WTC11 (cell line): ENCODE data around the gene PET100. TPM values are rescaled to one million over a fixed set of nuclear protein-coding genes. Genes with fewer than 3 reads are reported as not detected.

Experiments
- ATAC-seq: fragments of 200-7000 bp; cut with Tn5 transposase; 2 replicates; pipeline ENCODE4 v1.10.0; 2021; ENCODE audit warnings: mild to moderate bottlenecking, moderate library complexity
- CTCF ChIA-PET: fragments of 300-600 bp; sonication (Branson Sonifier 250); formaldehyde crosslinking; loops from one replicate; lab custom pipeline; 2021; ENCODE audit warnings: antibody characterized with exemption; lab: Charles Lee
- POLR2A ChIA-PET: fragments of 350-600 bp; sonication (Branson Sonifier 250); formaldehyde crosslinking; loops from one replicate; lab custom pipeline; 2021; ENCODE audit warnings: antibody characterized with exemption; lab: Charles Lee
- DNase-seq: peaks from one replicate; pipeline ENCODE4 v3.0.0; 2021; ENCODE audit warnings: low spot score
- H3K27ac Mint-ChIP-seq: 2 replicates; pipeline ENCODE4 v1.8.0; 2021; ENCODE audit warnings: mixed read lengths
- H3K27me3 Mint-ChIP-seq: 2 replicates; pipeline ENCODE4 v1.8.0; 2021; ENCODE audit warnings: low read depth, mild to moderate bottlenecking, moderate library complexity, mixed read lengths
- H3K36me3 Mint-ChIP-seq: 2 replicates; pipeline ENCODE4 v1.8.0; 2021; ENCODE audit warnings: mixed read lengths
- H3K4me1 Mint-ChIP-seq: 2 replicates; pipeline ENCODE4 v1.8.0; 2022; ENCODE audit warnings: mixed read lengths
- H3K4me3 Mint-ChIP-seq: 2 replicates; pipeline ENCODE4 v1.8.0; 2021; ENCODE audit warnings: mild to moderate bottlenecking, moderate library complexity, mixed read lengths
- H3K9me3 Mint-ChIP-seq: 2 replicates; pipeline ENCODE4 v1.8.0; 2021; ENCODE audit warnings: mixed read lengths
- AFF4 ChIP-seq: sonication (generic); formaldehyde crosslinking; IDR thresholded peaks from 2 replicates; pipeline ENCODE4 v1.8.1; 2023; ENCODE audit warnings: mild to moderate bottlenecking, missing genetic modification reagents, borderline replicate concordance
- ATF2 ChIP-seq: sonication (generic); formaldehyde crosslinking; IDR thresholded peaks from 2 replicates; pipeline ENCODE4 v1.8.1; 2022; ENCODE audit warnings: low read depth, missing genetic modification reagents, borderline replicate concordance
- CREB1 ChIP-seq: sonication (generic); formaldehyde crosslinking; IDR thresholded peaks from 2 replicates; pipeline ENCODE4 v1.8.0; 2023; ENCODE audit warnings: mild to moderate bottlenecking, missing genetic modification reagents
- CTCF ChIP-seq: fragments of 200-600 bp; IDR thresholded peaks from 2 replicates; pipeline ENCODE4 v1.8.0; 2022; ENCODE audit warnings: antibody characterized with exemption
- ESRRA ChIP-seq: sonication (generic); formaldehyde crosslinking; IDR thresholded peaks from 2 replicates; pipeline ENCODE4 v1.8.1; 2022; ENCODE audit warnings: mild to moderate bottlenecking, missing genetic modification reagents, borderline replicate concordance
- FOXK1 ChIP-seq: sonication (generic); formaldehyde crosslinking; IDR thresholded peaks from 2 replicates; pipeline ENCODE4 v1.8.0; 2022; ENCODE audit warnings: mild to moderate bottlenecking, moderate library complexity, missing genetic modification reagents
- IRF1 ChIP-seq: sonication (generic); formaldehyde crosslinking; IDR thresholded peaks from 2 replicates; pipeline ENCODE4 v1.8.0; 2023; ENCODE audit warnings: missing genetic modification reagents
- NFATC4 ChIP-seq: fragments of 250-450 bp; sonication (Bioruptor Pico); IDR thresholded peaks from 2 replicates; pipeline ENCODE4 v1.9.0; 2021; ENCODE audit warnings: mild to moderate bottlenecking
- NR2C2 ChIP-seq: sonication (generic); formaldehyde crosslinking; IDR thresholded peaks from 2 replicates; pipeline ENCODE4 v1.8.0; 2022; ENCODE audit warnings: mild to moderate bottlenecking, missing genetic modification reagents
- OVOL2 ChIP-seq: fragments of 250-450 bp; sonication (Bioruptor Pico); IDR thresholded peaks from 2 replicates; pipeline ENCODE4 v1.9.0; 2021; ENCODE audit warnings: mild to moderate bottlenecking, borderline replicate concordance
- PRDM15 ChIP-seq: sonication (generic); formaldehyde crosslinking; IDR thresholded peaks from 2 replicates; pipeline ENCODE4 v1.8.0; 2022; ENCODE audit warnings: missing genetic modification reagents
- SOX15 ChIP-seq: fragments of 250-450 bp; sonication (Bioruptor Pico); IDR thresholded peaks from 2 replicates; pipeline ENCODE4 v1.9.0; 2021; ENCODE audit warnings: mild to moderate bottlenecking
- TEAD4 ChIP-seq: sonication (generic); formaldehyde crosslinking; IDR thresholded peaks from 2 replicates; pipeline ENCODE4 v1.8.0; 2022; ENCODE audit warnings: mild to moderate bottlenecking, missing genetic modification reagents
- ZNF263 ChIP-seq: sonication (generic); formaldehyde crosslinking; IDR thresholded peaks from 2 replicates; pipeline ENCODE4 v1.8.1; 2022; ENCODE audit warnings: low read depth, mild to moderate bottlenecking, moderate library complexity, missing genetic modification reagents
- ZNF281 ChIP-seq: sonication (generic); formaldehyde crosslinking; IDR thresholded peaks from 2 replicates; pipeline ENCODE4 v1.8.0; 2023; ENCODE audit warnings: mild to moderate bottlenecking, missing genetic modification reagents
- ZNF396 ChIP-seq: fragments of 250-450 bp; sonication (Bioruptor Pico); IDR thresholded peaks from 2 replicates; pipeline ENCODE4 v1.8.0; 2021; ENCODE audit warnings: mild to moderate bottlenecking, moderate library complexity, borderline replicate concordance
- ZNF425 ChIP-seq: fragments of 250-450 bp; sonication (Bioruptor Pico); conservative IDR thresholded peaks from 2 replicates; pipeline ENCODE4 v1.9.0; 2021; ENCODE audit warnings: mild to moderate bottlenecking
- total RNA-seq: library from RNA; stranded (reverse); gene quantifications from 3 replicates; pipeline ENCODE4 v1.2.3, GENCODE V29; 2021

Gene PET100
- total RNA-seq, 1 experiment from 2014 or later = 111 TPM

GRCh38 chr19:7617172-7617571 is 12.4 kb upstream of the PET100 start:
- no peaks in the 10 kb centered on the region; the same call in 1 of the 2 replicates for H3K27me3 Mint-ChIP-seq
- POLR2A ChIA-PET = no interaction called here
- TF ChIP-seq ESRRA (no peak), ZNF263 (CRISPR knock-in tag) (no peak), CTCF (no peak), NFATC4 (CRISPR knock-in tag) (no peak), ATF2 (no peak), CREB1 (CRISPR knock-in tag) (no peak), ZNF281 (no peak), NR2C2 (CRISPR knock-in tag) (no peak), ZNF425 (CRISPR knock-in tag) (no peak), OVOL2 (CRISPR knock-in tag) (no peak), FOXK1 (CRISPR knock-in tag) (no peak), AFF4 (no peak), SOX15 (CRISPR knock-in tag) (no peak), IRF1 (no peak), TEAD4 (CRISPR knock-in tag) (no peak), PRDM15 (CRISPR knock-in tag) (no peak), ZNF396 (CRISPR knock-in tag) (no peak)
- H3K4me1 Mint-ChIP-seq = no peaks in the 10 kb centered on the region
- no peak overlapping the region for H3K27ac Mint-ChIP-seq
- DNase-seq (no peak), ATAC-seq (no peak)
- no peaks in the 10 kb centered on the region for H3K9me3 Mint-ChIP-seq
- H3K36me3 Mint-ChIP-seq = peaks cover 19% of the 10 kb centered on the region
- no peak overlapping the region for H3K4me3 Mint-ChIP-seq
- CTCF ChIA-PET = interaction anchor here (1.1 to 2.5 kb wide), 2 partner anchors 24 to 49 kb away, joined by 4 to 9 read pairs; no protein-coding TSS in a partner anchor
